H1 (cell line): ENCODE data around the gene LDLRAP1. TPM values are rescaled to one million over a fixed set of nuclear protein-coding genes. Genes with fewer than 3 reads are reported as not detected.

Source experiments
- CTCF ChIA-PET: fragments of 300-600 bp; sonication (Branson Sonifier 250); formaldehyde crosslinking; loops from one replicate; lab custom pipeline; 2021; ENCODE audit not compliant: partially characterized antibody; lab: Charles Lee
- POLR2A ChIA-PET: fragments of 300-600 bp; sonication (Branson Sonifier 250); formaldehyde crosslinking; loops from one replicate; lab custom pipeline; 2021; ENCODE audit warnings: inconsistent platforms; ENCODE audit not compliant: partially characterized antibody; lab: Charles Lee
- DNase-seq, 2 experiments: peaks; one replicate each; pipeline versions ENCODE4 v3.0.0 to v3.0.0-alpha.2; 2010 to 2022; ENCODE audit warnings: low spot score in 2 of 2, low read depth in 1 of 2, mixed read lengths in 1 of 2
- FAIRE-seq: peaks from 2 replicates; lab custom pipeline; 2011; peaks lifted over from hg19 to GRCh38; lab: Jason Lieb, UNC
- H2AFZ ChIP-seq: 2 replicates; pipeline ENCODE4 v1.8.1; 2012; ENCODE audit warnings: low read length, inconsistent platforms
- H2AK5ac ChIP-seq: 2 replicates; pipeline ENCODE4 v1.6.1; 2013; ENCODE audit warnings: low read depth, low read length
- H2BK120ac ChIP-seq: replicated peaks from 2 replicates; pipeline ENCODE3; 2013; ENCODE audit warnings: low read depth, low read length, inconsistent platforms
- H2BK12ac ChIP-seq: 2 replicates; pipeline ENCODE4 v1.6.1; 2013; ENCODE audit warnings: low read depth, low read length
- H2BK15ac ChIP-seq: 2 replicates; pipeline ENCODE4 v1.6.1; 2013; ENCODE audit warnings: low read length
- H2BK20ac ChIP-seq: 2 replicates; pipeline ENCODE4 v1.6.1; 2013; ENCODE audit warnings: low read length
- H2BK5ac ChIP-seq: 2 replicates; pipeline ENCODE4 v1.6.1; 2013; ENCODE audit warnings: low read depth, low read length
- H3K14ac ChIP-seq: 2 replicates; pipeline ENCODE4 v1.6.1; 2013; ENCODE audit warnings: inconsistent platforms; ENCODE audit not compliant: insufficient read length
- H3K18ac ChIP-seq: 2 replicates; pipeline ENCODE4 v1.6.1; 2013; ENCODE audit warnings: low read length; ENCODE audit errors: extremely low read depth
- H3K23ac ChIP-seq: 2 replicates; pipeline ENCODE4 v1.6.1; 2013; ENCODE audit warnings: inconsistent platforms; ENCODE audit not compliant: insufficient read length
- H3K23me2 ChIP-seq: 2 replicates; pipeline ENCODE4 v1.6.1; 2013; ENCODE audit warnings: low read depth, low read length
- H3K27ac ChIP-seq: 2 replicates; pipeline ENCODE4 v1.6.1; 2011; ENCODE audit warnings: low read depth, low read length, inconsistent platforms
- H3K27me3 ChIP-seq, 4 experiments: replicated peaks in 1 of 4; 1 replicate in 1 of 4; 2 replicates in 3 of 4; pipeline versions ENCODE4 v1.6.1 to v1.8.1; 2011 to 2013; ENCODE audit warnings: low read length in 3 of 4, mild to moderate bottlenecking in 3 of 4, inconsistent platforms in 2 of 4, mixed read lengths in 2 of 4, moderate library complexity in 1 of 4; ENCODE audit not compliant: control insufficient read depth in 3 of 4, insufficient read depth in 3 of 4; ENCODE audit errors: extremely low read depth in 1 of 4
- H3K36me3 ChIP-seq, 4 experiments: 2 replicates each; pipeline versions ENCODE4 v1.6.1 to v1.8.1; 2011 to 2013; ENCODE audit warnings: mild to moderate bottlenecking in 4 of 4, low read length in 3 of 4, moderate library complexity in 2 of 4, control low read depth in 1 of 4, inconsistent platforms in 1 of 4; ENCODE audit not compliant: insufficient read depth in 4 of 4, control insufficient read depth in 2 of 4
- H3K4ac ChIP-seq: replicated peaks from 2 replicates; pipeline ENCODE3; 2013; ENCODE audit warnings: low read length, low read depth, mixed read lengths, inconsistent platforms; ENCODE audit not compliant: insufficient read length
- H3K4me1 ChIP-seq, 4 experiments: replicated peaks in 1 of 4; 1 replicate in 1 of 4; 2 replicates in 3 of 4; pipeline versions ENCODE4 v1.6.1 to v1.8.1; 2011 to 2013; ENCODE audit warnings: low read length in 3 of 4, inconsistent platforms in 2 of 4, mixed read lengths in 1 of 4; ENCODE audit not compliant: insufficient read depth in 4 of 4, control insufficient read depth in 3 of 4
- H3K4me2 ChIP-seq, 2 experiments: 2 replicates each; pipeline versions ENCODE4 v1.6.1 to v1.8.1; 2011 to 2013; ENCODE audit warnings: low read depth in 2 of 2, low read length in 2 of 2, control low read depth in 1 of 2, inconsistent platforms in 1 of 2, mild to moderate bottlenecking in 1 of 2; ENCODE audit not compliant: insufficient read depth in 1 of 2
- H3K4me3 ChIP-seq, 4 experiments: fragments of 200-600, 300-600 bp in 1 of 4; sonication (generic), shearing (Covaris generic), sonication (Bioruptor Twin) in 1 of 4; 2 replicates each; pipeline versions ENCODE4 v1.5.1 to v1.8.1; 2011 to 2016; ENCODE audit warnings: low read length in 4 of 4, low read depth in 3 of 4, control low read depth in 2 of 4, inconsistent platforms in 2 of 4, mild to moderate bottlenecking in 2 of 4, mixed read lengths in 1 of 4, moderate library complexity in 1 of 4; ENCODE audit not compliant: insufficient read depth in 2 of 4; ENCODE audit errors: extremely low read depth in 1 of 4
- H3K56ac ChIP-seq: replicated peaks from 2 replicates; pipeline ENCODE3; 2013; ENCODE audit warnings: low read depth, mild to moderate bottlenecking, mixed read lengths, low read length, inconsistent platforms; ENCODE audit not compliant: insufficient read length
- H3K79me1 ChIP-seq: 2 replicates; pipeline ENCODE4 v1.6.1; 2013; ENCODE audit warnings: low read depth, low read length, control low read depth
- H3K79me2 ChIP-seq, 2 experiments: 2 replicates each; pipeline versions ENCODE4 v1.6.1 to v1.8.1; 2012 to 2013; ENCODE audit warnings: low read length in 2 of 2, mild to moderate bottlenecking in 2 of 2, inconsistent platforms in 1 of 2; ENCODE audit not compliant: insufficient read depth in 2 of 2, control insufficient read depth in 1 of 2
- H3K9ac ChIP-seq, 4 experiments: replicated peaks in 1 of 4; 1 replicate in 1 of 4; 2 replicates in 3 of 4; pipeline versions ENCODE4 v1.6.1 to v1.8.1; 2011 to 2013; ENCODE audit warnings: low read depth in 3 of 4, low read length in 3 of 4, control low read depth in 2 of 4, mild to moderate bottlenecking in 2 of 4, moderate library complexity in 2 of 4, inconsistent platforms in 1 of 4; ENCODE audit errors: extremely low read depth in 1 of 4
- H3K9me3 ChIP-seq, 2 experiments: 2 replicates each; pipeline versions ENCODE4 v1.6.1 to v1.8.1; 2012 to 2013; ENCODE audit warnings: mild to moderate bottlenecking in 2 of 2, moderate library complexity in 2 of 2, control low read depth in 1 of 2, inconsistent platforms in 1 of 2, low read depth in 1 of 2, low read length in 1 of 2, mixed read lengths in 1 of 2; ENCODE audit not compliant: insufficient read depth in 2 of 2
- H4K20me1 ChIP-seq, 2 experiments: replicated peaks in 1 of 2; 2 replicates each; pipeline versions ENCODE3 to v1.8.1; 2011 to 2013; ENCODE audit warnings: inconsistent platforms in 2 of 2, low read length in 2 of 2, mild to moderate bottlenecking in 1 of 2; ENCODE audit not compliant: insufficient read depth in 2 of 2, control insufficient read depth in 1 of 2
- H4K5ac ChIP-seq: 2 replicates; pipeline ENCODE4 v1.6.1; 2013; ENCODE audit warnings: low read length, low read depth, mixed read lengths, inconsistent platforms; ENCODE audit not compliant: insufficient read length
- H4K8ac ChIP-seq: 2 replicates; pipeline ENCODE4 v1.8.0; 2013; ENCODE audit warnings: mild to moderate bottlenecking, moderate library complexity, low read length, inconsistent platforms; ENCODE audit not compliant: insufficient read depth; ENCODE audit errors: extremely low read depth
- H4K91ac ChIP-seq: replicated peaks from 2 replicates; pipeline ENCODE3; 2013; ENCODE audit warnings: low read length, mixed read lengths, inconsistent platforms; ENCODE audit not compliant: insufficient read length
- CBX5 ChIP-seq: fragments of 300-800, 300-1000 bp; sonication (generic); IDR thresholded peaks from 2 replicates; pipeline ENCODE4 v1.7.1; 2016; ENCODE audit warnings: antibody characterized with exemption, low read length, low read depth
- CHD1 ChIP-seq: IDR thresholded peaks from 2 replicates; pipeline ENCODE4 v1.6.1; 2012; ENCODE audit warnings: low read depth, low read length, improper control_type of control experiment
- CTBP2 ChIP-seq: IDR thresholded peaks from 2 replicates; pipeline ENCODE4 v1.7.0; 2011; ENCODE audit warnings: borderline replicate concordance, mild to moderate bottlenecking, moderate library complexity, mixed read lengths, low read length; ENCODE audit not compliant: insufficient read depth, insufficient read length
- EGR1 ChIP-seq: IDR thresholded peaks from 2 replicates; pipeline ENCODE4 v1.6.1; 2011; ENCODE audit warnings: low read depth, low read length, borderline replicate concordance
- KDM4A ChIP-seq: IDR thresholded peaks from one replicate; pipeline ENCODE4 v1.7.1; 2012; ENCODE audit warnings: low read depth, mild to moderate bottlenecking, moderate library complexity, low read length, inconsistent platforms; ENCODE audit not compliant: severe bottlenecking
- NRF1 ChIP-seq: IDR thresholded peaks from 2 replicates; pipeline ENCODE4 v1.6.1; 2011; ENCODE audit warnings: mild to moderate bottlenecking, low read depth, low read length, improper control_type of control experiment
- RBBP5 ChIP-seq: IDR thresholded peaks from 2 replicates; pipeline ENCODE4 v1.7.1; 2012; ENCODE audit warnings: low read depth, mild to moderate bottlenecking, inconsistent platforms, low read length, moderate library complexity, borderline replicate concordance
- SP2 ChIP-seq: IDR thresholded peaks from 2 replicates; pipeline ENCODE4 v1.6.1; 2012; ENCODE audit warnings: mild to moderate bottlenecking, low read length, inconsistent platforms
- SRF ChIP-seq: IDR thresholded peaks from 2 replicates; pipeline ENCODE4 v1.6.1; 2011; ENCODE audit warnings: mild to moderate bottlenecking, low read depth, low read length, moderate library complexity
- SUZ12 ChIP-seq: fragments of 200-600 bp; sonication (generic); IDR thresholded peaks from 2 replicates; pipeline ENCODE4 v1.6.1; 2012; ENCODE audit warnings: mild to moderate bottlenecking, inconsistent platforms, low read length, moderate library complexity, mixed read lengths
- TAF1 ChIP-seq: IDR thresholded peaks from 2 replicates; pipeline ENCODE4 v1.6.1; 2011; ENCODE audit warnings: mild to moderate bottlenecking, low read depth, low read length
- WGBS, 2 experiments: shearing (Covaris generic) in 1 of 2; methylation state at CpG; one replicate each; pipeline versions ENCODE4 v1.1.6 to v1.1.7; 2013 to 2015; ENCODE audit warnings: low lambda C conversion rate in 2 of 2, mixed read lengths in 2 of 2, inconsistent platforms in 1 of 2, low coverage in 1 of 2, missing lambda C conversion rate in 1 of 2; ENCODE audit not compliant: insufficient replicate concordance in 2 of 2, insufficient coverage in 1 of 2, insufficient read length in 1 of 2; ENCODE audit errors: extremely low coverage in 1 of 2, missing lambda C conversion rate in 1 of 2; 5-methylcytosine and 5-hydroxymethylcytosine counted together
- polyA plus RNA-seq, 7 experiments: library from polyadenylated mRNA; depleted of rRNA in 3 of 7; stranded (reverse) in 5 of 7; unstranded in 2 of 7; fragments of >200 nt in 5 of 7; fragments of 200-250 nt in 2 of 7; gene quantifications; 1 replicate in 5 of 7; 2 replicates in 1 of 7; 4 replicates in 1 of 7; pipeline versions ENCODE4 v1.2.1 to v1.2.3, GENCODE V29; 2011 to 2013; ENCODE audit warnings: missing spikeins in 2 of 7, mixed read lengths in 2 of 7
- total RNA-seq: library from RNA; stranded (reverse); fragmentation: NEBNext Ultra II Directional; extraction: Animal tissue kit (Norgen Biotek cat#: 25700); gene quantifications from 2 replicates; pipeline ENCODE4 v1.2.1, GENCODE V29; 2021
- TF ChIP-seq, protein P1 (sequence below): IDR thresholded peaks from 2 replicates; pipeline ENCODE4 v1.6.1; 2012; ENCODE audit warnings: inconsistent platforms

LDLRAP1 gene
- total and polyA plus RNA-seq, 2 of the 8 experiments (the other 6 are each of a cell fraction or from before 2014, with no cell fraction given), result 12.8 to 13.2 TPM

DNA sequence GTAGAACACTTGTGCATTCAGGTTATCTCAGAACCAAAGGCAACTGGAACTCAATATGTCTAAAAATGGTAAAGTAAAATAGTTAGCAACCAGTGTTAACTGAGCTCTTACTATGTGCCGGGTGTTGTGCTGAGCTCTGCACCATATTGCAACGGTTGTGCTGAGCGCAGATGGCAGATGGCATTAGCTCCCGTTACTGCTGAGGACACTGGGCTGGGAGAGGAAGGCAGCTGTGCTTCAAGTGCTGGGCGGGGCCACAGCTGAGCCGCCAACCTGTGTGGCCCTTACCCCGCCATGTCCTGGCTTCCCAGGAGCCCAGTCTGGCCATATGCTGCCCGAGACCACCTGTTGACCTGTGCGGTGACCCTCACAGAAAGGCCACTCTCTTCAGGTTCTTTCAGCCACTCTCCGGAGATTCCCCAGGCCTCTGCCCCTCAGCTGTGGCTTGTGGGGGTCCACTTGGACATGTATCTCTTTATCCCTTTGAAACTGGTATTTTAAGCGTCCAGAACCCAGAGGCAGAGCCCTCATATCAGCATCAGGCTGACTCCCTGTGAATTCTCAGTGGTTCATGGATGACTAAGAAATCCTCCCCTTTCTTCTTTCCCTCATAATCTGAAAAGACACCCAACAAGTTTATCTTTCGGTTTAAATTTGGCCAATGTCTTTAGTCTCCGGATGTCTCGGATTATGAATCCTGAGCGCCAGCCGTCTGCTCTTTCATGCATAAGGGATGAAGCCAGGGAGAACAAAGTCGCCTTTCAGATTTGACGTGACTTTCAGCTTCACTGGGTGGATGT is 26.4 kb downstream of the LDLRAP1 start:
- no peak for DNase-seq
- FAIRE-seq, result no peak
- Histone ChIP-seq H2AK5ac (0 out of 2 replicates have a peak overlapping the region, but pooled peaks have one; percentile 55), H3K9ac (no peak overlapping the region), H3K4me1 (peaks cover 0 to 44% (median 19%) of the 10 kb centered on the region in 4 experiments; a peak in 6 of 7 replicates), H3K79me2 (no peaks in the 10 kb centered on the region), H3K36me3 (no peaks in the 10 kb centered on the region; a peak in 1 of 8 replicates), H3K14ac (no peak overlapping the region), H3K79me1 (no peaks in the 10 kb centered on the region), H2BK5ac (peak overlapping the region; percentile 48; the same call in 1 of the 2 replicates), H2AFZ (no peak overlapping the region), H3K27me3 (no peaks in the 10 kb centered on the region), H3K9me3 (no peaks in the 10 kb centered on the region), H4K8ac (no peak overlapping the region), H3K18ac (no peak overlapping the region), H3K23me2 (no peaks in the 10 kb centered on the region), H3K4me3 (no peak overlapping the region), H4K20me1 (peaks cover 0 to 2% of the 10 kb centered on the region in 2 experiments), H4K5ac (no peak overlapping the region), H3K4ac (no peak overlapping the region), H2BK120ac (no peak overlapping the region), H3K27ac (no peak overlapping the region), H3K23ac (no peak overlapping the region), H2BK12ac (no peak overlapping the region), H3K4me2 (no peak overlapping the region), H2BK20ac (no peak overlapping the region), H2BK15ac (no peak overlapping the region), H3K56ac (no peak overlapping the region), H4K91ac (no peak overlapping the region)
- POLR2A ChIA-PET, result interaction anchor here (0.5 to 1.6 kb wide), 4 partner anchors 11 to 232 kb away, joined by 3 to 4 read pairs (median 3); no protein-coding TSS in a partner anchor
- CTCF ChIA-PET, result interaction anchor here (0.8 to 5.5 kb wide), 4 partner anchors 12 to 79 kb away, joined by 3 to 92 read pairs (median 38); no protein-coding TSS in a partner anchor
- WGBS, 2 experiments, result 90% methylated on average over 18 of the region's 18 CpGs; no CpG with 5 or more reads in 1 of the 2 experiments
- TF ChIP-seq SUZ12 (no peak), CBX5 (no peak), SRF (no peak), EGR1 (no peak), KDM4A (no peak), NRF1 (no peak), CHD1 (no peak), SP2 (no peak), TAF1 (no peak), RBBP5 (no peak), CTBP2 (no peak)
- TF ChIP-seq, protein P1, sequence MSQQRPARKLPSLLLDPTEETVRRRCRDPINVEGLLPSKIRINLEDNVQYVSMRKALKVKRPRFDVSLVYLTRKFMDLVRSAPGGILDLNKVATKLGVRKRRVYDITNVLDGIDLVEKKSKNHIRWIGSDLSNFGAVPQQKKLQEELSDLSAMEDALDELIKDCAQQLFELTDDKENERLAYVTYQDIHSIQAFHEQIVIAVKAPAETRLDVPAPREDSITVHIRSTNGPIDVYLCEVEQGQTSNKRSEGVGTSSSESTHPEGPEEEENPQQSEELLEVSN, result no peak
